GM10248 (cell line): ENCODE data around the gene LIN52.

ENCODE experiments used
- CTCF ChIA-PET: fragments of 300-600 bp; sonication (Branson Sonifier 250); formaldehyde crosslinking; extraction: SDS; loops from one replicate; lab custom pipeline; 2021; ENCODE audit warnings: antibody characterized with exemption; lab: Yijun Ruan, JAX
- POLR2A ChIA-PET: fragments of 350-650 bp; sonication (Branson Sonifier 250); formaldehyde crosslinking; extraction: SDS; loops from one replicate; lab custom pipeline; 2020; ENCODE audit warnings: antibody characterized with exemption; lab: Yijun Ruan, JAX
- DNase-seq: peaks from one replicate; pipeline ENCODE4 v3.0.0; 2012; ENCODE audit errors: extremely low spot score
- TF ChIP-seq, protein P1 (sequence below): IDR thresholded peaks from 2 replicates; pipeline ENCODE4 v1.5.1; 2012; ENCODE audit warnings: mild to moderate bottlenecking, low read depth; ENCODE audit errors: extremely low read depth, missing control alignments, control extremely low read depth

LIN52 gene

DNA sequence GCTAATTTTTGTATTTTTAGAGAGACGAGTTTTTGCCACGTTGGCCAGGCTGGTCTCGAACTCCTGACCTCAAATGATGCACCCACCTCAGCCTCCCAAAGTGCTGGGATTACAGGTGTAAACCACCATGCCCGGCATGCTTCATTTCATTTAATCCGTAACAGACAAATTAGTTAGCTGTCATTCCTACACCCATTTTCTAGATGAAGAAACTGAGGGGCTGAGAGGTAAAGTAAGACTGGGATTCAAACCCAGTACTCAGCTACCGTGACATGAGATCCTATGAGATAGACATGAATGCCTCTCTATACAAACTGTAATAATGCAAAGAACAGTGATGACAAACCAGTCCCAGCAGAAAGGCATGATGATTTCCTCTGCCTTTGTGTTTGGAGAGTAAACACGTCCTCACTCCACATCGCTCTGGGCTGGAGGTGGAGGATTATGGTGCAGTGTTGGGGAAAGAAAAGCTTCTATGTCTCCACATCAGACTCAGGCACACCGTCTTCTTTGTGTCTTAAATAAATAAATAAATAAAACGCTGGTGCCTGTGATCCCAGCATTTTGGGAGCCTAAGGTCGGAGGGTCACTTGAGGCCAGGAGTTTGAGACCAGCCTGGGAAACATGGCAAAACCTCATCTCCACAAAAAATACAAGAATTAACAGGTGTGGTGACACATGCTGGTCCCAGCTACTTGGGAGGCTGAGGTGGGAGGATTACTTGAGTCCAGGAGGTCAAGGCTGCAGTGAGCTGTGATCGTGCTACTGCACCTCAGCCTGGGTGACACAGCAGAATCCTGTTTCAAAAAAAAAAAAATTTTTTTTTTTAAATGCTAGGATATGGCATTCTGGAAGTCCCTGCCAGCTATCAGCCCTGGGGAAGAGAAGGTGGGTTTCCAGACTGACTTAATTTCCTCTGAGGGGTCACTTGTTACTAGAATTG, 164.9 kb downstream of the LIN52 start:
- TF ChIP-seq, protein P1, sequence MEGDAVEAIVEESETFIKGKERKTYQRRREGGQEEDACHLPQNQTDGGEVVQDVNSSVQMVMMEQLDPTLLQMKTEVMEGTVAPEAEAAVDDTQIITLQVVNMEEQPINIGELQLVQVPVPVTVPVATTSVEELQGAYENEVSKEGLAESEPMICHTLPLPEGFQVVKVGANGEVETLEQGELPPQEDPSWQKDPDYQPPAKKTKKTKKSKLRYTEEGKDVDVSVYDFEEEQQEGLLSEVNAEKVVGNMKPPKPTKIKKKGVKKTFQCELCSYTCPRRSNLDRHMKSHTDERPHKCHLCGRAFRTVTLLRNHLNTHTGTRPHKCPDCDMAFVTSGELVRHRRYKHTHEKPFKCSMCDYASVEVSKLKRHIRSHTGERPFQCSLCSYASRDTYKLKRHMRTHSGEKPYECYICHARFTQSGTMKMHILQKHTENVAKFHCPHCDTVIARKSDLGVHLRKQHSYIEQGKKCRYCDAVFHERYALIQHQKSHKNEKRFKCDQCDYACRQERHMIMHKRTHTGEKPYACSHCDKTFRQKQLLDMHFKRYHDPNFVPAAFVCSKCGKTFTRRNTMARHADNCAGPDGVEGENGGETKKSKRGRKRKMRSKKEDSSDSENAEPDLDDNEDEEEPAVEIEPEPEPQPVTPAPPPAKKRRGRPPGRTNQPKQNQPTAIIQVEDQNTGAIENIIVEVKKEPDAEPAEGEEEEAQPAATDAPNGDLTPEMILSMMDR = no peak
- ChIA-PET CTCF (interaction anchor here (0.9 to 3.3 kb wide), 5 partner anchors 12 to 253 kb away, joined by 3 to 11 read pairs (median 5); partner anchors contain the start of gene VSX2), POLR2A (no interaction called here)
- DNase-seq = no peak
